OCI-LY7 (cell line): ENCODE measurements around the gene SHROOM3.

Experiments
- EZH2phosphoT487 ChIP-seq: fragments of 200-600 bp; sonication (generic); IDR thresholded peaks from 2 replicates; pipeline ENCODE4 v1.6.1; 2018; ENCODE audit warnings: low read depth, borderline replicate concordance, mild to moderate bottlenecking, mixed run types, antibody characterized with exemption, low read length, moderate library complexity, mixed read lengths
- TF ChIP-seq, protein P1 (sequence below): fragments of 200-600 bp; sonication (generic); conservative IDR thresholded peaks from 2 replicates; pipeline ENCODE4 v1.5.1; 2014; ENCODE audit warnings: mild to moderate bottlenecking, antibody characterized with exemption, low read length, moderate library complexity, mixed read lengths

DNA sequence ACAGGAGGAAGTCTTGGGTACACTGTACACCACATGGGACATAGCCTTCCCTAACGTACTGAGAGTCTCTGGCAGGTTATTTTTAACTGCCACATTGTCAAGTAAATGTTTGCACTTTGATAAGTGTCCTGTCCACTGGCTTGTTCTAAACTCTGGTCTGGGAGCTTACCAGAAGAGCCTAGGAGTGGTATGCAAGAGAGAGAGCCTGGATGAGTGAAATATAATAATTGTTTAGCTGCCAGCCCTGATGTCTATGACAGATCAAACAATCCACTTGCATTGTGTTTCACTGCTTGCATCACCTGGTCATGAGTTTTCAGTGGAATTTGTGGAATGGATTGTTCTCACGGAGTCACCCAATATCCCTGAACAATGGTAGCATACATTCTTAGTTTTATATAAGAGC is 91.6 kb downstream of the SHROOM3 start:
- TF ChIP-seq, protein P1, sequence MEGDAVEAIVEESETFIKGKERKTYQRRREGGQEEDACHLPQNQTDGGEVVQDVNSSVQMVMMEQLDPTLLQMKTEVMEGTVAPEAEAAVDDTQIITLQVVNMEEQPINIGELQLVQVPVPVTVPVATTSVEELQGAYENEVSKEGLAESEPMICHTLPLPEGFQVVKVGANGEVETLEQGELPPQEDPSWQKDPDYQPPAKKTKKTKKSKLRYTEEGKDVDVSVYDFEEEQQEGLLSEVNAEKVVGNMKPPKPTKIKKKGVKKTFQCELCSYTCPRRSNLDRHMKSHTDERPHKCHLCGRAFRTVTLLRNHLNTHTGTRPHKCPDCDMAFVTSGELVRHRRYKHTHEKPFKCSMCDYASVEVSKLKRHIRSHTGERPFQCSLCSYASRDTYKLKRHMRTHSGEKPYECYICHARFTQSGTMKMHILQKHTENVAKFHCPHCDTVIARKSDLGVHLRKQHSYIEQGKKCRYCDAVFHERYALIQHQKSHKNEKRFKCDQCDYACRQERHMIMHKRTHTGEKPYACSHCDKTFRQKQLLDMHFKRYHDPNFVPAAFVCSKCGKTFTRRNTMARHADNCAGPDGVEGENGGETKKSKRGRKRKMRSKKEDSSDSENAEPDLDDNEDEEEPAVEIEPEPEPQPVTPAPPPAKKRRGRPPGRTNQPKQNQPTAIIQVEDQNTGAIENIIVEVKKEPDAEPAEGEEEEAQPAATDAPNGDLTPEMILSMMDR, result no peak
- no peak for TF ChIP-seq EZH2phosphoT487
